HG02852 (cell line): ENCODE measurements around the gene SNCG.

Source experiments
- ATAC-seq: cut with Tn5 transposase; IDR thresholded peaks from one replicate; pipeline ENCODE4 v1.9.1; 2021; ENCODE audit warnings: mild to moderate bottlenecking, moderate library complexity; ENCODE audit not compliant: unreplicated experiment

SNCG gene

GRCh38 chr10:86960003-86960862 is 1.8 kb downstream of the SNCG start:
- ATAC-seq: peak; percentile 72

GRCh38 chr10:86960863-86961434 is 2.5 kb downstream of the SNCG start:
- no peak for ATAC-seq

- ATAC-seq: no peak
Measured at GRCh38 chr10:86961481-86962091, 3.2 kb downstream of the SNCG start.

GRCh38 chr10:86962136-86962980 is 4.0 kb downstream of the SNCG start:
- ATAC-seq: no peak

- no peak for ATAC-seq
Measured at GRCh38 chr10:86962981-86963310, 4.5 kb downstream of the SNCG start.

GRCh38 chr10:86963341-86963919 is 5.0 kb downstream of the SNCG start:
- ATAC-seq: no peak

- ATAC-seq: no peak
Measured at GRCh38 chr10:86964061-86964846, 5.9 kb downstream of the SNCG start.

- ATAC-seq: no peak
Measured at GRCh38 chr10:86964847-86965190, 6.4 kb downstream of the SNCG start.

GRCh38 chr10:86965986-86966654 is 7.7 kb downstream of the SNCG start:
- no peak for ATAC-seq

- no peak for ATAC-seq
Measured at GRCh38 chr10:86967481-86967941, 9.1 kb downstream of the SNCG start.

- ATAC-seq: no peak
Measured at GRCh38 chr10:86968271-86968993, 10.0 kb downstream of the SNCG start, which contains the start of gene ADIRF. ADIRF (plus strand) TSS chr10:86968482; CDS start chr10:86968545, 63 bp downstream.

GRCh38 chr10:86968994-86969355 is 10.6 kb downstream of the SNCG start:
- ATAC-seq: no peak

- ATAC-seq: no peak
Measured at GRCh38 chr10:86969421-86970041, 11.1 kb downstream of the SNCG start.

GRCh38 chr10:86970162-86970981 is 12.0 kb downstream of the SNCG start:
- no peak for ATAC-seq

GRCh38 chr10:86970982-86971231 is 12.5 kb downstream of the SNCG start:
- no peak for ATAC-seq

GRCh38 chr10:86971232-86971991 is 13.0 kb downstream of the SNCG start:
- peak; percentile 74 for ATAC-seq
